ENCODE results near the gene TMEM245. TPM values are rescaled to one million over a fixed set of nuclear protein-coding genes. Genes with fewer than 3 reads are reported as not detected.

The TMEM245 gene
- total RNA-seq, 1 donor from 2014 or later = 57.1 TPM

DNA sequence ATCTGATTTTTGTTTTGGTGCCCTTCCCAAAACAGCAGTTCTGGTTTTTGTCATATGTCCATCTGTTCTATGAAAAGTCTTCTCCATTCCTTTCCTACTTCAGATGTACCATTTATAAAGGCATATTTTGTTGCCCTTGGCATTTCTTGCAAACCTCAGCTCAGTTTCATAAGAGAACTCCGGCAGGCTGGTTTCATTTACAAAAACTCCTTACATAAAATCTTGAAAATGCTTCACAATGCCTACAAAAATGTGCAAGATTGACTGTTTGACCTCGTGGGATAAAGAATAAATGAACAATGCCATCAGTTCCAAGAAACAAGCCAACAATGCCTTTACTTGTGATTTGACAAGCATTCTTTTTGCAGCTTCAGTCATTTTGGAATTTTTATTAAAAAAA, 67.3 kb downstream of the TMEM245 start:
- no peak for DNase-seq (ENCODE audit: low read depth)
- TF ChIP-seq CTCF (conservative IDR thresholded peaks at IDR 0.05; ENCODE audit: low read depth, low read length) = no peak
- no peak overlapping the region for H3K4me3 ChIP-seq (ENCODE audit: low read depth, low read length)

DNA sequence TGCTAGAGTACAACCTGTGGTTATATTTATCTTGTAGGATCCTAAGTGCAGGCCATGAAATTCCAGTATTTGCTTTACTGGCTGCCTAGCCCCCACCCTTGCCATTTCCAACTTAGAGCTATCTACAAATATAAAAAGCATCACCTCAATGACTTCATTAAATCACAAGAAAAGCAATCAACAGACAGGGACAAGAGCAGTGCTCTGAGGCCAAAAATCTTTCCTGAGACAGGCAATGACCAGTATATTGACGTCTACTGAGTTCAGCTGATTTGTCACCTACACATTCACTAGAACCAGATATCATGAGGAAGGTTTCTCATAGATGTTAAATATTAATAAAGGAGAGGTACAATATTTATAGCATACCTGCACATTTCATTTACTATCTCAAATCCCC, 68.0 kb downstream of the TMEM245 start:
- no peak overlapping the region for H3K4me3 ChIP-seq (ENCODE audit: low read depth, low read length)
- DNase-seq (ENCODE audit: low read depth) = no peak
- TF ChIP-seq CTCF (conservative IDR thresholded peaks at IDR 0.05; ENCODE audit: low read depth, low read length) = no peak

GRCh38 chr9:109050444-109050843, 69.3 kb downstream of the TMEM245 start:
- no peak overlapping the region for H3K4me3 ChIP-seq (ENCODE audit: low read depth, low read length)
- DNase-seq (ENCODE audit: low read depth) = no peak
- no peak for TF ChIP-seq CTCF (conservative IDR thresholded peaks at IDR 0.05; ENCODE audit: low read depth, low read length)

DNA sequence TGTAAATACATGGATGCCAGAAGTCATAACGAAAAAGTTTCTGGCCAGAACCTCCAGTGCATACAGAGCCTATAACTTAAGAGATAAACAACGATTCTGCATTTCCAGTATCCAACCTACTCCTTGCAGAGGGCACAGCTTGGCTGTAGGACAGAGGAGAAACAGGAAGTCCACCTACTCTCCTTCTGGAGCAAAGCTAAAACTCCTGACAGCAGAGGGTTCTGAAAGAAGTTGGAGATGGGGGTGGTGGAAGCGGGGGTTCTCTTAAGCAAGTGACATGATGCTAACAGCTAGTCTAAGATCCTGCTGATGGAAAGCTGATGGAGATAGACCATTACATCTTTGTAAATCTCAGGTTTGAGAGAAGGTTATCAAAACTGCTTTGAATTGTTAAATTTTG, 70.9 kb downstream of the TMEM245 start:
- no peak for DNase-seq (ENCODE audit: low read depth)

GRCh38 chr9:109047259-109047658, 72.5 kb downstream of the TMEM245 start:
- TF ChIP-seq CTCF (conservative IDR thresholded peaks at IDR 0.05; ENCODE audit: low read depth, low read length) = no peak
- H3K4me3 ChIP-seq (ENCODE audit: low read depth, low read length) = no peak overlapping the region
- DNase-seq (ENCODE audit: low read depth) = no peak

More for the DNA sequence above, 70.9 kb downstream of the TMEM245 start:
- no peak overlapping the region for H3K4me3 ChIP-seq (ENCODE audit: low read depth, low read length)
- TF ChIP-seq CTCF (conservative IDR thresholded peaks at IDR 0.05; ENCODE audit: low read depth, low read length) = no peak

DNA sequence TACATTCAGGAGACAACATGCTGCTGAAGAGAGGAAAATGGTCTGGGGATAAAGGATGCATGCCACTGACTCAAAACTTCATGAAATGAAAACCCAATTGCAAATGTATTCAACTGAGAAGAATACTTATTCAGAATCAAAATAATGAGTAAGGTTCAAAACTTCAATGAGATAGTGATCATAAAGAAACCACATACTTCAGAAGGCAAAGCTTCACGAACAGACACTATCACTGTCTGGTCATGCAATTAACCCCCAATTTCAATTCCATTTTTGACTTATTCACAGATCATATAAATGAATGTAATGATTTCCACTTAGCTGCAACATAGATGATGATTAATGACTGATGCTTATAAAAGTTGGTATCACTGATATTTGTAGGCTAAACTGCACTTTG, 73.4 kb downstream of the TMEM245 start:
- H3K4me3 ChIP-seq (ENCODE audit: low read depth, low read length) = no peak overlapping the region
- no peak for TF ChIP-seq CTCF (conservative IDR thresholded peaks at IDR 0.05; ENCODE audit: low read depth, low read length)
- no peak for DNase-seq (ENCODE audit: low read depth)

DNA sequence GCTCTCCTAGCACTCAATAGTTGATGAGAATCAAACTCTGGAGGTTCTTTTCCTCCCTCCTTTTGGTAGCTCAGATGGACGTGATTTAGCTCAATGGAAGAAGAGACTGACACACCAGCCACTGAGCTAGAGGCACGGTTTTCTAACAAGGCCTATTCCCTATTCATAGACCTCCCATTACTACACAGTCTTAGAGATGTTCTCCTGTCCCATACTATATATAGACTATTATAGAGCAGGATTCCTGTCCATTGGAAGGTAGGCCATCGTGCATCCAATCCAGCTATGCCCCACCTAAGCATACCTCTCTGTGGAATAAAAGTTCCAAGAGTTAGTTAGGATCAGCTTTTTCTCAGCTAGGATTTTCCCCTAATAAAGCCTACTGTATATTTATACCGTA, 76.2 kb downstream of the TMEM245 start:
- no peak for DNase-seq (ENCODE audit: low read depth)
- TF ChIP-seq CTCF (conservative IDR thresholded peaks at IDR 0.05; ENCODE audit: low read depth, low read length) = no peak
- no peak overlapping the region for H3K4me3 ChIP-seq (ENCODE audit: low read depth, low read length)
